Keratinocyte (primary cell): Measurements from ENCODE around the gene ENDOG. TPM values are rescaled to one million over a fixed set of nuclear protein-coding genes. Genes with fewer than 3 reads are reported as not detected.

Source experiments
- DNase-seq: peaks from one replicate; pipeline ENCODE4 v3.0.0-alpha.2; 2011; ENCODE audit warnings: low read depth, missing footprints, low spot score
- FAIRE-seq: peaks from 2 replicates; lab custom pipeline; 2011; peaks lifted over from hg19 to GRCh38; lab: Jason Lieb, UNC
- H2AFZ ChIP-seq: 2 replicates; pipeline ENCODE4 v1.6.0; 2012; ENCODE audit warnings: low read length, control low read depth, inconsistent platforms; ENCODE audit not compliant: control insufficient read depth
- H3K27ac ChIP-seq: 2 replicates; pipeline ENCODE4 v1.5.1; 2011; ENCODE audit warnings: low read length; ENCODE audit not compliant: control insufficient read depth, insufficient read depth
- H3K27me3 ChIP-seq: 3 replicates; pipeline ENCODE4 v1.6.0; 2011; ENCODE audit warnings: low read length; ENCODE audit not compliant: control insufficient read depth, insufficient read depth; ENCODE audit errors: extremely low read depth
- H3K36me3 ChIP-seq, 2 experiments: 2 replicates in 1 of 2; 3 replicates in 1 of 2; pipeline ENCODE4 v1.5.1; 2011; ENCODE audit warnings: low read length in 2 of 2, mild to moderate bottlenecking in 1 of 2; ENCODE audit not compliant: control insufficient read depth in 2 of 2, insufficient read depth in 2 of 2; ENCODE audit errors: extremely low read depth in 1 of 2
- H3K4me1 ChIP-seq: 3 replicates; pipeline ENCODE4 v1.5.1; 2011; ENCODE audit warnings: low read length; ENCODE audit not compliant: control insufficient read depth, insufficient read depth; ENCODE audit errors: extremely low read depth
- H3K4me2 ChIP-seq: 3 replicates; pipeline ENCODE4 v1.6.0; 2011; ENCODE audit warnings: low read depth, low read length; ENCODE audit not compliant: control insufficient read depth, insufficient read depth; ENCODE audit errors: extremely low read depth
- H3K4me3 ChIP-seq, 3 experiments: fragments of 200-600 bp in 1 of 3; sonication (generic) in 1 of 3; 2 replicates in 2 of 3; 3 replicates in 1 of 3; pipeline ENCODE4 v1.5.1; 2011 to 2016; ENCODE audit warnings: low read length in 3 of 3, mild to moderate bottlenecking in 3 of 3, control low read depth in 2 of 3, inconsistent platforms in 1 of 3, low read depth in 1 of 3, mixed read lengths in 1 of 3, mixed run types in 1 of 3, moderate library complexity in 1 of 3; ENCODE audit not compliant: control insufficient read depth in 2 of 3, insufficient read depth in 2 of 3; ENCODE audit errors: extremely low read depth in 1 of 3
- H3K79me2 ChIP-seq: 2 replicates; pipeline ENCODE4 v1.6.0; 2012; ENCODE audit warnings: low read length; ENCODE audit not compliant: control insufficient read depth, insufficient read depth
- H3K9ac ChIP-seq: 3 replicates; pipeline ENCODE4 v1.6.0; 2011; ENCODE audit warnings: low read length; ENCODE audit not compliant: control insufficient read depth, insufficient read depth; ENCODE audit errors: extremely low read depth
- H3K9me1 ChIP-seq: 3 replicates; pipeline ENCODE4 v1.6.0; 2011; ENCODE audit warnings: low read length; ENCODE audit not compliant: control insufficient read depth, insufficient read depth; ENCODE audit errors: extremely low read depth
- H3K9me3 ChIP-seq: 2 replicates; pipeline ENCODE4 v1.5.1; 2012; ENCODE audit warnings: low read depth, low read length; ENCODE audit not compliant: control insufficient read depth
- H4K20me1 ChIP-seq: 3 replicates; pipeline ENCODE4 v1.6.0; 2011; ENCODE audit warnings: low read length; ENCODE audit not compliant: control insufficient read depth, insufficient read depth; ENCODE audit errors: extremely low read depth
- EZH2 ChIP-seq: IDR thresholded peaks from one replicate; pipeline ENCODE4 v1.6.1; 2012; ENCODE audit warnings: inconsistent platforms, mild to moderate bottlenecking, low read length, moderate library complexity
- dilution Hi-C: fragments of 300-500 bp; cut with MboI; formaldehyde crosslinking; loops from one replicate; pipeline ENCODE4 v1.7.0; 2020; ENCODE audit warnings: low sequenced_read_pairs; ENCODE audit not compliant: extremely low pct_ligation_motif_present
- polyA minus RNA-seq, 3 experiments: library from RNA; depleted of rRNA, polyadenylated mRNA; stranded (reverse); fragments of >200 nt; gene quantifications; 1 replicate in 1 of 3; 2 replicates in 1 of 3; 3 replicates in 1 of 3; pipeline ENCODE4 v1.2.3, GENCODE V29; 2011
- polyA plus RNA-seq, 5 experiments: library from polyadenylated mRNA; depleted of rRNA in 3 of 5; stranded (reverse) in 3 of 5; stranded (forward) in 1 of 5; unstranded in 1 of 5; fragments of >200 nt; gene quantifications; 1 replicate in 1 of 5; 2 replicates in 3 of 5; 3 replicates in 1 of 5; pipeline versions ENCODE4 v1.2.1 to v1.2.3, GENCODE V29; 2011 to 2012; ENCODE audit warnings: missing spikeins in 2 of 5, low read depth in 1 of 5, low replicate concordance in 1 of 5
- TF ChIP-seq, protein P1 (sequence below), 3 experiments: IDR thresholded peaks in 1 of 3; conservative IDR thresholded peaks in 1 of 3; optimal IDR thresholded peaks in 1 of 3; 2 replicates in 2 of 3; 3 replicates in 1 of 3; pipeline versions ENCODE3 to v1.5.1; 2011; ENCODE audit warnings: low read length in 3 of 3, mild to moderate bottlenecking in 3 of 3, moderate library complexity in 2 of 3, control low read depth in 1 of 3, inconsistent platforms in 1 of 3; ENCODE audit not compliant: insufficient read depth in 2 of 3; ENCODE audit errors: extremely low read depth in 1 of 3

Gene ENDOG
- 10.1 to 18.5 TPM (median 10.2 TPM) in 3 replicates for polyA plus RNA-seq
- 1.9 TPM for polyA plus RNA-seq (2011; ENCODE audit: low read depth)
- polyA plus RNA-seq (2011; cell fraction: cytosol; rRNA removed) = 7.1 and 15.1 TPM in 2 replicates
- 6.8 and 11.2 TPM in 2 replicates for polyA plus RNA-seq (2011; cell fraction: nucleus; rRNA removed)
- 6.4 and 13.6 TPM in 2 replicates for polyA plus RNA-seq (2012; ENCODE audit: low replicate concordance)
- polyA minus RNA-seq = 7.4 to 16.6 TPM (median 9.9 TPM) in 3 replicates
- 28.8 TPM for polyA minus RNA-seq (2011; cell fraction: cytosol; rRNA and poly(A)+ RNA removed)
- polyA minus RNA-seq (2011; cell fraction: nucleus; rRNA and poly(A)+ RNA removed) = 4.9 and 5.2 TPM in 2 replicates

DNA sequence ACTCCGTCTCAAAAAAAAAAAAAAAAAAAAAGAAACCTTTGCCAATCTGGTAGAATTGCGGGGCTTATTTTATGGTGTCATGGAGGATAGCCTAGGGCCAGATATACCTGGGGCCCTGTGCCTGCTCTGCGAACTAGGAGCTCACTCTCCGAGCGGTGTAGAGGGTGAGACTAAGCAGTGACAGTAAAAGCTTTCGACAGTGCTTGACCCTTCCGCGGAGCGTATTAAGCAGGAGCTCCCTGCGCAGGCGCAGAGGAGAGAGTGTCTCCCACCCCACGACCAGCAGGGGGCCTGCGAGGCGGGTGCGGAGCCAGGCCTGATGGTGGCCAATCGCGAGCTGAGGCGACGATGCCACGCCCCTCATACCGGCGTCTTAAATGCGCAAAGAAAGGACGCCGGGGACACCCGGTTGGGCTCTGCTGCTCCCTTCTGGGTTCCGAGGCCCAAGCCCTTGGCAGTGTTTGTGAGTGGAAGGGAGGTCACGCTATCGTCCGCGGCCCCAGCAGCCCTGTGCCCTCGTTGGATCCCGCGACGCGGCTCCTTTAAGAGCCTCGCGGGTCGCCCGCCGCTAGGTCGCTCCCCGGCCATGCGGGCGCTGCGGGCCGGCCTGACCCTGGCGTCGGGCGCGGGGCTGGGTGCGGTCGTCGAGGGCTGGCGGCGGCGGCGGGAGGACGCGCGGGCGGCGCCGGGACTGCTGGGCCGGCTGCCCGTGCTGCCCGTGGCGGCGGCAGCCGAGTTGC, at the start of gene ENDOG:
Gene ENDOG, plus strand, starts transcription at position 402 of the 740 bp plus-strand sequence. Its CDS starts 185 bp downstream, at position 587.
- Histone ChIP-seq H3K4me3 (peak within 1 kb of the TSS; percentile 58 to 70 (median 68)), H3K27ac (peak within 1 kb of the TSS; percentile 16), H3K36me3 (peaks cover 10 to 21% of the 10 kb centered on the region in 2 experiments), H3K4me2 (peak within 1 kb of the TSS; percentile 96), H3K27me3 (no peaks in the 10 kb centered on the region), H4K20me1 (peaks cover 7% of the 10 kb centered on the region), H3K9me1 (no peaks in the 10 kb centered on the region), H3K4me1 (peaks cover 11% of the 10 kb centered on the region), H3K79me2 (no peaks in the 10 kb centered on the region), H3K9ac (peak within 1 kb of the TSS; percentile 64), H3K9me3 (no peaks in the 10 kb centered on the region), H2AFZ (peak within 1 kb of the TSS; percentile 95)
- dilution Hi-C loops = no loop called here
- FAIRE-seq = peak; percentile 93
- peak; percentile 79 for DNase-seq
- TF ChIP-seq EZH2 = no peak
- TF ChIP-seq, protein P1, sequence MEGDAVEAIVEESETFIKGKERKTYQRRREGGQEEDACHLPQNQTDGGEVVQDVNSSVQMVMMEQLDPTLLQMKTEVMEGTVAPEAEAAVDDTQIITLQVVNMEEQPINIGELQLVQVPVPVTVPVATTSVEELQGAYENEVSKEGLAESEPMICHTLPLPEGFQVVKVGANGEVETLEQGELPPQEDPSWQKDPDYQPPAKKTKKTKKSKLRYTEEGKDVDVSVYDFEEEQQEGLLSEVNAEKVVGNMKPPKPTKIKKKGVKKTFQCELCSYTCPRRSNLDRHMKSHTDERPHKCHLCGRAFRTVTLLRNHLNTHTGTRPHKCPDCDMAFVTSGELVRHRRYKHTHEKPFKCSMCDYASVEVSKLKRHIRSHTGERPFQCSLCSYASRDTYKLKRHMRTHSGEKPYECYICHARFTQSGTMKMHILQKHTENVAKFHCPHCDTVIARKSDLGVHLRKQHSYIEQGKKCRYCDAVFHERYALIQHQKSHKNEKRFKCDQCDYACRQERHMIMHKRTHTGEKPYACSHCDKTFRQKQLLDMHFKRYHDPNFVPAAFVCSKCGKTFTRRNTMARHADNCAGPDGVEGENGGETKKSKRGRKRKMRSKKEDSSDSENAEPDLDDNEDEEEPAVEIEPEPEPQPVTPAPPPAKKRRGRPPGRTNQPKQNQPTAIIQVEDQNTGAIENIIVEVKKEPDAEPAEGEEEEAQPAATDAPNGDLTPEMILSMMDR (optimal IDR thresholded peaks at IDR 0.05 in 1 of 3, IDR thresholded peaks at IDR 0.05 in 1 of 3, conservative IDR thresholded peaks at IDR 0.05 in 1 of 3; ENCODE audit: extremely low read depth in 1 of 3, insufficient read depth in 2 of 3, low read length in 3 of 3) = peak; percentile 96 to 100 (median 96)

DNA sequence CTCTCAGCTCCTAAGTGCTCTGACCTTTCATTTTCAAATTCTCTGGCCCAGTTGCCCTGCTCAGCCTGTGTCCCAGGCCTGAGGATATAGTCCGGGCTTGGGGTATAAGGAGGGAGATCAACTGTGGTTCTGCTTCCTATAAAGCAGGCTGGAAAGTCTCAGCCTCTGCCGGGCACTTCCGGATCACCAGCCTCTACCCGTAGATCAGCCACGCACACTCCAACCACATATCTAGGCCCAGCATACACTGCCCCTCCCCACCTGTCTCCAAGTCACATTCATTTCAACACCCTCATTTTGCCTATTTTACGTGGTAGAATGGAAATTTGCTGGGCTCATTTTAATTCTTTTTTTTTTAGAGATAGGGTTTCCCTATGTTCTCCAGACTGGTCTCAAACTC, 49.7 kb upstream of the ENDOG start:
- Histone ChIP-seq H3K9me1 (no peaks in the 10 kb centered on the region), H3K9ac (no peak overlapping the region), H2AFZ (no peak overlapping the region), H3K4me2 (no peak overlapping the region), H3K27me3 (no peaks in the 10 kb centered on the region), H3K27ac (no peak overlapping the region), H3K4me3 (no peak overlapping the region), H3K36me3 (peaks cover 0 to 6% of the 10 kb centered on the region in 2 experiments), H4K20me1 (no peaks in the 10 kb centered on the region), H3K79me2 (peaks cover 14% of the 10 kb centered on the region), H3K9me3 (no peaks in the 10 kb centered on the region), H3K4me1 (peaks cover 8% of the 10 kb centered on the region)
- FAIRE-seq (no peak), DNase-seq (no peak)
- TF ChIP-seq EZH2 = no peak
- TF ChIP-seq, protein P1 (optimal IDR thresholded peaks at IDR 0.05 in 1 of 3, IDR thresholded peaks at IDR 0.05 in 1 of 3, conservative IDR thresholded peaks at IDR 0.05 in 1 of 3; ENCODE audit: extremely low read depth in 1 of 3, insufficient read depth in 2 of 3, low read length in 3 of 3) = no peak
- dilution Hi-C loops = no loop called here
